Glomerular visceral epithelial cell (primary cell): Measurements from ENCODE around the gene ANO3.
"Not testable (repeated sequence)": the region's sequence is repeated elsewhere in the genome, so short reads cannot be mapped to it uniquely, and the experiment has no call there.

Experiments
- DNase-seq: peaks from one replicate; pipeline ENCODE4 v3.0.0-alpha.2; 2016; ENCODE audit errors: extremely low spot score

The ANO3 gene

DNA sequence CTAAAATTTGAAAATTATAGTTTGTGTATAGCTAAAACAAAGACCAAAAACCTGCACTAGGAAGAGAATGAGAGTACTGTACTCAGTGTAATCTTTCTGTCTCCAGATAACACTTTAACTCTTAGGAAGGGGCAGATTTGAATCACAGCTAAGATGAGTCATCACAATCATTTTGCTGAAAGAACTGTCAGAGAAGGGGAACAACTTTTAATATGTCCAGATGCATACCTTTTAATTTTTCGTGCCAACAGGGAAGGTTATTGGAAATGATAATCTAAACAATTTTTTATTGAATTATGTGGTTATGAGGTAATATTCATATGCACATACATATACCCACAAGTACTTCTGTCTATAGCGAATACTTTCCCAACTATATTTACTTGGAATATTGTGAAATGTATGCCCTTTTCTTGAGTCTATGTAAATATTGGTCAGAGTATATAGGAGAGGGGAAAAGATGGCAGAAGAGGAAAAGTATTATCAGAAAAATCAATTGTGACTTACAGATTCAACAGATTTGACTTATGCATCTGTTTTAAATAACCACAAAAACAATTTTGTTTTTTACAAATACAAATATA, 291.2 kb downstream of the ANO3 start:
- no peak for DNase-seq

DNA sequence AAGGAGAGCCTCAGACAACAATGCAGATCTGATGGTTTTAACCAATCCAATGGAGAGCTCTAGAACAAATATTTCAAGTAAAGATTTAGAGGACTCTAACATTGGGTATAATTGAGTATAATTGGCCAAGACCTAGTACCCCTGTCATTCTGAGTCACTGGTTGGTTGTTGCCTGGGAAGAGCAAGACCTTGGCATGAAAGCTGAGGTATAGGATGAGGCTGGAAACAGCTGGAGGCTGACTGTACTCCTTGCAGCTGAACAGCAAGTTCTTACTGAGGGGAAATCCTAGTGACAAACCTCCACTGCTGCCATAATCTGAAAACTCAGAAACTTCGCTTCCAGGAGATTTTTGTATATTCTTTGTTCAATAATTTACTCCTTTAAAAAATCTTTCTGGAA, 294.4 kb downstream of the ANO3 start:
- no peak for DNase-seq

DNA sequence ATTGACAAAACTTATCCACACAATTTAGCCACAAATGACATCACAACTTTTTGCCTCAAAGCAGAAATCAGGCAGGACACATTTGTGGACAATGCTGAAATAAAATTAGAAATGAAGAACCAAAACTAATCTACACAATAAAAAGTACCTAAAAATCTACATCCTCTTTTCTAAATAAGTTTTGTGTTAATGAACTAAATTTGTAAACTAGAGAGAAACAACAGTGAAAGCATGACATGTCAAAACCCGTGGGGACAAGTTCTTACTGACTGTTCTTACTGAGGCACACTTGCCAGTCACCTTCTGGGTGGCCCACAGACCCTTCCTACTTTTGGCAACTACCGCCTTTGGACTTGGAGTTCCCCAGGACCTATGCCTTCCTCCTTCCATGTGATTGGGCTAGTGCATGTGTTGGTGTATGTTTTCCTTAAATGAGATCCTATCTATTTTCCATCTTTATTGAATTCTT, 300.8 kb downstream of the ANO3 start:
- DNase-seq: no peak

DNA sequence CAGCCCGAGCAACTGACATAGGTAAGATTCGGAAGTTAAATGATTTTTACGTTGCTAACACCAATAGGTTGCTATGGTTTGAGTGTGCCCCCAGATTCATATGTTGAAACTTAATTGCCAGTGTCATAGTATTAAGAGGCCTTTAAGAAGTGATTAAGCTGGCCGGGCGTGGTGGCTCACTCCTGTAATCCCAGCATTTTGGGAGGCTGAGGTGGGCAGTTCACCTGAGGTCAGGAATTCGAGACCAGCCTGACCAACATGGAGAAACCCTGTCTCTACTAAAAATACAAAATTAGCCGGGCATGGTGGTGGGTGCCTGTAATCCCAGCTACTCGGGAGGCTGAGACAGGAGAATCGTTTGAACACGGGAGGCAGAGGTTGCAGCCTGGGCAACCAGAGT, 311.4 kb downstream of the ANO3 start:
- DNase-seq: not testable (repeated sequence)

DNA sequence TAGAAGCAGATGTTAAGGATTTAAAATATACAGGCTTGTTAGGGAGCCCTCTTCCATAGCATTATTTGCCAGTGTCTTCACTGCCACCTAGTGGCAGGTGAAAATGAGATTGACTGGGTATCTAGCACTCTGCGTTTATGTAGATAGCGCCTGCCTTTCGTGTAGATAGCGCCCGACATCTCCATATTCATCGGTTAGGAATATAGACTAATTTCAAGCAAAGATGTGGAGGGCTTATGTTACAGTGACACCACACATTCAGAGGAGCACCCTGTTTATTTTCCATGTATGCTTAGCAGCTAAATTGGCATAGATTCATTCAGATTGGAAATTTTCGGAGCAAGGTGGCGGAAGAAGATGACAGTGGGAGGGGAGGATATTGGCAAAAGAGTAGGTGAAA, 318.0 kb downstream of the ANO3 start:
- DNase-seq: peak; percentile 38

DNA sequence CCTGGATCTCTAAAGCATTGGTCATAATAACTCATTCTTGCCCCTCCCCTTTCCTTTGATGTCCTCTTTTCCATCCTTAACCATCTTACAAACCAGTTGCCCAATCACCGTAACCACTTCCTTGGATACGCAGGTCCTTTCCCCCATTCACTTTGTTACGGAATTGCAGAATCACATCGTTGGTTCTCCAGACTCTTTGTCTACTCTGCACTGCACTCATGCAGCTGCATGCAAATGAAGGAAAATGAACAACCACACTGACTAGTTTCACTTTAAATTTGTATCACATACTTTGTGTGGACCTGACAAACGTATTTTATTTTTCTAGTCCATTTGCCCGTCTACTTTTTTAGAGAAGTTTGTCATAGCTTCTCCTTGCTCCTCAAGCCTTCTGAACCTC, 320.0 kb downstream of the ANO3 start:
- no peak for DNase-seq

DNA sequence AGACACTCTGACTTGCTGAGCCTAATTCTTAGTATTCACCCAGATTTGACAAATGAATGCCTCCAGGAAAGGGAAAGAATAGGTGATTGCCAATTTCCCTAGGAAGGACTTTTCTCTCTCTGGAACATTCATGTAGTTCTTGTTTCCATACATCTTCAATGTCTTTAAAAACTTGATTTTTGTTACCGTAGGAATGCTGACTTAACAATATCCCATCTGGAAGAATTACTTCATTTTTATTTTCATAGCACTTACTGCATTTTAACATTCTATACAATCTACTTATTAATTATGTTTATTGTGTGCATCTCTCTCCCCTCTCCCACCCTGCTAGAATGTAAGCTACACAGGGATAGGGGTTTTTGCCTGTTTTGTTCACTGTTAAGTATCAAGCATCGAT, 323.4 kb downstream of the ANO3 start:
- DNase-seq: no peak

DNA sequence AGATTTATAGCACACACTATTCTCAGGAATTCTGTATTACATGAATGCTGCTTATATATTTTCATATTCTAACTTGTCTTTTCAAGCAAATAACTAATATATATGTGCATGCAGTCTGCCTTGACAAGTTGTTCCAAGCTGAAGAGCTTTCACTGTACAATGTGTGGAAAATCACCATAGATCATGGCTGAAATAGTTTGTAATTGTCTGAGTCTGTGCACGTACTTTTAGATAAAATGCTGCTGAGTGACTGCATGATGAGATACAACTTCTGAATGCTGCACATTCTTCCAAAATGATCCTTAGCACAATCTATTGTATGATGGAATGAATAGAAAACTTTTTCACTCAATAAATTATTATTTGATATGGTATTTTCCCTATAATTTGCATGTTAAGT, 331.0 kb downstream of the ANO3 start:
- no peak for DNase-seq

DNA sequence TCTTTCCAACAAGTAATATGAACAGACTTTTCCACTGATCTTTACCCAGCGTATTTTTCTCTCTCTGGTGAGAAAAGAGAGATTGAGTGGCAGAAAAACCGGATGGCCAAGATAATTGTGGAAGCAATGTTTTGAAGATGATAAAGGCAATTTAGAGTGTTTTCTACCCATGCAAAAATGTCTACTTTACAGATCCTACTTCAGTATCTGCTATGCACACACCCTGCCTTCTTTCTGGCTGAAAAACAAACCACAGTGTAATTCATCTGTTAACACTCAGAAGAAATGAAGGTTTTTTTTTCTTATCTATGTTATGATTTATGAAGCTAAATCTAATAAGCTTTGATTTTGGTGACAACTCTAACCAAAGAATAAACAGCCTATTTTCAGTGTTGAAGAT, 333.1 kb downstream of the ANO3 start:
- DNase-seq: no peak

DNA sequence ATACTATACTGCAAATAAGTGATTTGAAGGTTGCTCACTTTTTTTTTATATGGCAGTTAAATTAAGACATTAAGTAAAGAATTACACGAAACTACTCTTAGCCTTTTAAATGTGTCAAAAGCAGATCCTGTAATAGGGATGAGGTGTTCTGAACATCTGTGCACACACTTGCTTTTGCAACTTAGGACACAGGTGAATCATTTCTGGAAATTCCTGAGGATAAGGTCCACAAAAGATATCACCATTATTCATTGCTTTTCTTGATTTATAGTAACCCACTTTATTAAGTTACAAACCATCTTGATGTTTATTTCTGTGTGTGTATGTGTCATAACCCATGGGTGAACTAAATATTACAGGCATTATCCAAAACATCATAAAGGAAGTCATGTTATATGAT, 334.0 kb downstream of the ANO3 start:
- no peak for DNase-seq

DNA sequence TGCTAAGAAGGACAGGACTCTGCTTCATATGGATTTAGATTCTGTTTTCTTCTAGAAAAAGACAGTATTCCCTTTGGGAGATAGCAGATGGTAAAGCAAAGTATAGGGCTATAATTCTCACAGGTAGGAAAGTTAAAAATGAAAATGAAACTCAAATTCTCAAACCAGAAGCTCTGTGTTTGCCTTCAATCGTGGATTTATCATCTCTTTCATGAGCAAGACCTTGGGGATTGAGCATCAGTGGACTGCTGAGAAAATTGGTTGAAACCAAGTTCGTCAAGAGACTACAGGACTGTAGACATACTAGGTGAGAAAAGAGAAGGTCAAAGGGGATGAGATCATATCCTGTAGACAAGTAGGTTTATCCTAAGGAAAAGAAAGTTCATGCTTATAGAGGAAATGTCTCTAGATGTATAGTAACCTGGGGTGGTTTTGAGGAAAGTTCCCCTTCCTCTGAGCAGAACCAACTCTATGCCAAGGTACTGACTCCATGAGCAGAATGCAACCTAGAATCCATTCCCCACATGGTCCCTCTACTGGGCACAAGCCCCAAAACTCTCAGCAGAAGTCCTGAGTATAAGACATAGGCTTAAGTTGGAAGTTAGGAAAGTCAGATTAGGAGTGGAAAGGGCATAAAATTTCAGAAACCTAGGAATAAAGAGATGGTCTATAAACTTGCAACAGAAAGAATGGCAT, 343.5 kb downstream of the ANO3 start:
- no peak for DNase-seq

DNA sequence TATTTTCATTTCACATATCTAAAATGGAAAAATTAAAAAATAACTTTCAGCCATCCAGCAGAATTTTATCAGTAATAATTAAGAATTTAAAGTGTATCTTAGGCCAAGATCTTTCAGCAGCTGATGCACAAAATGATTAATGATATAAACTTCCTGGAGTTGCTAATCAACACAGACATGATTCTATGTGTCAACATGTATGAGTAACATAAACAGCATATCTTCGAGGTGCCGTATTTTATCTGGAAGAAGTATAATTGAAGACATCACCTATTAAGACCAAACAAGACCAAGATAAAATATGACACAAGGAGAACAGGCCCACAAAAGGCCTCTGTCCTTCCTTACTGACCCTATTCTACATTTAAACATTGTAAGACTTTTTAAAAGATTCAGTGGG, 344.7 kb downstream of the ANO3 start:
- no peak for DNase-seq

DNA sequence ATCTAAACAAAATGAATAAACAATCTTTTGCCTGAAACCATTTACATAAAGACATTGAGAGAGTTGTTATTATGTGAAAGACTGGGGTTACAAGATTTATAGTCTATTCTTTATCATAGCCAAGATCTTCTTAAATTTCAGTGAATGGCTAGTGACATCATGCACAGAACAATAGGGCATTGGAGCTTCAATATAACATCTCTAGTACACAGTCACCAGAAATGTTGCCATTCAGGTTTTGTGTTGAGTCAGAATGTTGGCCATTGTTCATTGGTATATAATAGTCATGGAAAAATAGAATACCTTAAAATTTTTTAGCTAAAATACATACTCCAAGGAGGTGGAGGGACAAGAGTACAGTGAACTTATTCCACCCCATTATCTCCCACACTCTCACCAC, 345.6 kb downstream of the ANO3 start:
- DNase-seq: no peak

DNA sequence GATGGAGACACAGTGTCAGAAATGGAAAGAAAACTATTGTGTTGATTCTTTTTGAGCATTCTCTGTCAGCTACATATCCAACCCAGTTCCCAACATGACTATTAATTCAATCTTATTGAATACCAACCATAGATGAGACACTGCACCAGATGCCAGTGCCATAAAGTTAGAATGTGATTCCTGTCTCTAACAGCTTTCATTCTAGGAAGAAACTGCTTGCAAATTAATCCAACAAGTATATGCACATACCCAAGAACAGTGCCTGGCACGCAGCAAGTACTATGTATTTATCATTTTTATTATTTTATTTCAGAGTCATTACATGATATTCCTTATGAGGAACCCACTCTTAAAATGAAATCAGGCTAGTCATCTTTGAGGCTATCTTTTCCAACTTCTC, 355.4 kb downstream of the ANO3 start:
- no peak for DNase-seq

DNA sequence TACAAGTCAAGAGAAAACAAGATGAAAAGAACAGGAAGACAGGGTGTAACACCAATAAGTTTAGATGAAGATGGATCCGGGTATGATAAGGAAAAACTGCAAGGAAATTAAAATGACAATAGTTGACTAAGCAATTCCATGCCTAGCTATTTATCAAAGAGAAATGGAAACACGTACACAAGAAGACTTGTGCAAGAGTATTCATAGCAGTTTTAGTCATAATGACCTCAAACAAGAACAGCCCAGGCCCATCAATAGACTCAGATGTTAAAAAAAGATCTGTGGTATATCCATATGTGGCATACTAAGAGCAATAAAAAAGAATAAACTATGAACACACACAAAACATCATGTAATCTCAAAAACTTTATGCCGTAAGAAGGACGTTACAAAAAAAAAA, 356.8 kb downstream of the ANO3 start:
- DNase-seq: no peak

DNA sequence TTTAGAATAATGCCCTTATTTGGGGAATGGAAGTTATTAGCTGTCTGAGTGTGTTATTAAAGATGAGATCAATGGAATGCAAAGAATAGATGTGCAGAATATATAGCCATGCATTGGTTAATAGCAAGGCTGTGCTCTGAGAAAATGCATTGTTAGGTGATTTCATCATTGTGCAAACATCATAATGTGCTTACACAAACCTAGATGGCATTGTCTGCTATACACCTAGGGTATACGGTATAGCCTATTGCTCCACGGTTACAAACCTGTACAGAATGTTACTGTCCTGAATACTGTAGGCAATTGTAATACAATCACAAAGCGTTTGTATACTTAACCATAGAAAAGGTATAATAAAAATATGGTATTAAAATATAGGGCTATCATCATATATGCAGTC, 364.4 kb downstream of the ANO3 start:
- no peak for DNase-seq

DNA sequence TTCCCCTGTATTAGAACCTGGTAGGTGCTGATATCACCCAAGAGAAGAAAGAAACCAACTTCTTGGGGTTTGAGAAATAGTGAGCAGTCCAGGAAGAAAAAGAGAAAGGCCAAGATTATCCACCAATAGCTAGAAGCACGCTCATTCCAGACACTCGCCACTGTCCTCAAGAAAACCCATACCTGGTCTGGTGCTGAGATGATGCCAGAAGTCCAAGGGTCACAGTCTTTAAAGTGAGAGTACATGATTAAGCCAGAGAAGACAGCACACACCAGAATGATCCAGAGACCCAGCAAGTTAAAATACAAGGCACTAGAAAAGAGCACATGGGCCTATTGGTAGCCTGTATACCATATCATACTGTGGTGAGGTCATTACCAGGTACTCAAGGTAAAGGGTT, 366.3 kb downstream of the ANO3 start:
- DNase-seq: no peak

DNA sequence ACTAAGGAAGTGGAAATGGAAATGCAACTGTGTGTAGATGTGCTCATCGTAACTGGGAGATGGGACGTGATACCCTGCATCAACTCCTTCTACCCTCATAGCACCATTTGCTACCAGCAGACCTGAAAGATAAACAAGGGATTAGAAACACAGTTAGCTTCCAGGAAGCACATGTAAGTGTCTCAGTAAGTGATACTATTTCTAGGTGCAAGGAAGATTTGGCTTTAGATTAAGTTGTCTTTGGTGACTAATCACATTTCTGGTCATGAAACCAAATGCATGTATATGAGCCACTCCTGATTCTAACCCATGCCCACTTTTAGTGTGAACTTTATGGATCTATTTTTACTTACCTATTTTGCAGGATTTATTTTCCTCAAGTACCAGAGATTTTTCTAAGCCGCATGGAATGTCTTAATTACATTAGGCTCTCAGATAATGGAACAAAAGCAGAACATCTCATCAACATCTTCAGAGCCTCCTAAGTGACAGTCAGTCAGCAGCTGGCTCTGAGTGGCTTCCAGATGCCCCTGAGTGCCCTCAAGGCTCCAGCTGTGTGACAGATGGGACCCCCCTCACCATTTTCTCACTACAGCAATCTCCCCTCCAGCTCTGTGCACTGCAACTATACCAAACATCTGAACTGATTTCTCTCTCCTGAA, 368.8 kb downstream of the ANO3 start:
- DNase-seq: no peak

DNA sequence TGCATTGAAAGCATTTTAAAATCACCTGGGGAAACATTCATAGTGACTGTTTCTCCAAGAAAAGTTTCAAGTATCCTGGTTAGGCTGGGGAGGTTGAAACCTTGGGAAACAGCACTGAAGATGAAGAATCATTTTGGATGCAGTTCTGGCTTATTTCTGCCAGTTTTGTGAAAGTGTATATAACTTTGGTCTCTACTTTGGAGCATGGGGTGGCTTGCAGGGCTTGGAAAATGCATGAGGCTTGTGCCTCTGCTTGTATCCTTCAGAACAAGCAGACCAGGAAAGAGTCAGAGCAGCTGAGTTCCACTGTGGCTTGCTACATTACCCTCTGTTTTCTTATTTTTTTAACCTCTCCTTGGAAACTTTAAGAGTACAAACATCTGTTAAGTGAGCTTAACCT, 370.5 kb downstream of the ANO3 start:
- DNase-seq: no peak

DNA sequence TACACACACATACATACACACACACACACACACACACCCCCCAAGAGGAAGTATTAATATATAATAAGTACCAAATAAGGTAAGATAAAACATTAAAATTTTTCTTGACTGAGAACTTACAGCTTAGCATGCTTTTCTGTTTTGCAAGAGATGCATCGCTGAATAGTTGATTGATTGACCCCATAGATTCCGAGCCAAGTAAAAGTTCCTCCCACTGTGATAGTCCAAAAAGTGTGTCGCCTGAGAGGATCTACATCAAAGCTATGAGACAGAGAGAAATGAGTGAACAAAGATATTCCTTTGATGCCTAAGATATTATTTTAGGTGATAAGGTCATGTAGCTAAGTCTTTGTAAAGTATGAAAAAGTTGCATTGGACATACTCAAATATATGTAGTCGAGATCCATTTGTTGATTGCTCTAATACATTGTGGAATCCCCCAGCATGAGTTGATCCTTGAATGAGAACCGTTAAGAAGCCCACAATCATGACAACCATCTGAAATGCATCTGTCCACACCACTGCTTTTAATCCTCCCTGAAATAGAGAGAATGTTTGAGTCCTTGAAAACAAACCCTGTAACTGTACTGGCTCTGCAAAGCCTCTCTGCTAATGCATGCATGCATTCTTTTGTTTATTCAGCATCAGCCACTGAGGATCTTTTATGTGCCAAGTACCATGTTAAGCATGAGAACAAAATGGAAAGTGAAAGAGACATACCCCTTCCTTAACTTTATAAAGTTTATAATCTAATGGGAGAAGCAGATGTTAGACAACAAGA, 371.7 kb downstream of the ANO3 start:
- no peak for DNase-seq

DNA sequence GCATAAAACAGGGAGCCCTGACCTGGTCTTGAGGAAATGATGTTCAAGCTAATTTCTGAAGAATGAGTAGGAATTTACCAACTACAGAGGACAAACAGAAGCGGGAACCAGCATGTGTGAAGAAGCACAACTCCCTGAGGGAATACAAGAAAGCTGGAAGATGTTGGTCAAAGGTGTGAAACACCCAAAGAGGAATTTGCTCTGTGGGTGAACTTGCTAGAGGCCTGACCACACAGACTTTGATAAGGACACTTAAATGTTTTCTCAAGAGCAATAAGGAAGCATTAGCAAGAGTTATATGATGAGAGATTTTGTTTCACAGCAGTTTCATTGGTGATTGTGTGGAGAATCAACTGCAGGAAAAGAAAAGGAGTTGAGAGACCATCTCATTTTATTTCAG, 372.3 kb downstream of the ANO3 start:
- no peak for DNase-seq

DNA sequence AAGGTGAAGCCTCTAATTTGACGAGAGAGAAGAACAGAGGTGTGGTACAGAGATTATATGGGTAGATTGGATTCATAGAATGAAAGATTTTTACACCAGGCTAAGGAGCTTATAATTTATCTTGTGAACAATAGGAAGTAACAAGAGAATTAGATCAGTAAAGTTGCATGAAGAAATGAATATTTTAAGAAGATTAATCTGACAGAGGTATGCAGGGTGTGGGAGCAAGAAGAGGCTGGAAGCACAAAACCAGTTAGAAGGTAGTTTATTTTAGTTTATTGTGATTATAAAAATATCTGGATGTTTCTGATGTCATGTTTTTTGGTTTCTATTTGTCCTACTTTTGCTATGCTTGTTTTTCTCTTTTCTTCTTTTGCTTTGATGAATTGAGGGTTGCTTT, 374.3 kb downstream of the ANO3 start:
- no peak for DNase-seq
